Glutamatergic neuron (in vitro differentiated cells): ENCODE measurements around the gene D2HGDH. TPM values are rescaled to one million over a fixed set of nuclear protein-coding genes. Genes with fewer than 3 reads are reported as not detected.
"Not testable (repeated sequence)": the region's sequence is repeated elsewhere in the genome, so short reads cannot be mapped to it uniquely, and the experiment has no call there.

Experiments
- DNase-seq: peaks from one replicate; pipeline ENCODE4 v3.0.0; 2022
- H3K27ac Mint-ChIP-seq: one replicate; pipeline ENCODE4 v1.8.0; 2020; ENCODE audit warnings: mild to moderate bottlenecking, mixed read lengths, inconsistent platforms; ENCODE audit not compliant: unreplicated experiment
- H3K27me3 Mint-ChIP-seq: one replicate; pipeline ENCODE4 v1.8.0; 2020; ENCODE audit warnings: mild to moderate bottlenecking, moderate library complexity, mixed read lengths, inconsistent platforms; ENCODE audit not compliant: unreplicated experiment
- H3K36me3 Mint-ChIP-seq: one replicate; pipeline ENCODE4 v1.8.0; 2020; ENCODE audit warnings: mild to moderate bottlenecking, mixed read lengths, inconsistent platforms; ENCODE audit not compliant: unreplicated experiment
- H3K4me1 Mint-ChIP-seq: one replicate; pipeline ENCODE4 v1.8.0; 2020; ENCODE audit warnings: mild to moderate bottlenecking, low read depth, mixed read lengths, inconsistent platforms; ENCODE audit not compliant: unreplicated experiment
- H3K4me3 Mint-ChIP-seq: one replicate; pipeline ENCODE4 v1.8.0; 2020; ENCODE audit warnings: mild to moderate bottlenecking, mixed read lengths, inconsistent platforms; ENCODE audit not compliant: unreplicated experiment
- H3K9me3 Mint-ChIP-seq: one replicate; pipeline ENCODE4 v1.8.0; 2020; ENCODE audit warnings: mild to moderate bottlenecking, moderate library complexity, mixed read lengths, inconsistent platforms; ENCODE audit not compliant: unreplicated experiment
- CTCF ChIP-seq: fragments of 200-600 bp; sonication (generic); IDR thresholded peaks from one replicate; pipeline ENCODE4 v1.5.0; 2021; ENCODE audit not compliant: partially characterized antibody, unreplicated experiment
- total RNA-seq: library from RNA; stranded (reverse); fragmentation: NEBNext Ultra II Directional; extraction: Animal tissue kit (Norgen Biotek cat#: 25700); gene quantifications from one replicate; pipeline ENCODE4 v1.2.1, GENCODE V29; 2021; ENCODE audit not compliant: unreplicated experiment

D2HGDH gene
- total RNA-seq, 1 donor from 2014 or later = 12.5 TPM

DNA sequence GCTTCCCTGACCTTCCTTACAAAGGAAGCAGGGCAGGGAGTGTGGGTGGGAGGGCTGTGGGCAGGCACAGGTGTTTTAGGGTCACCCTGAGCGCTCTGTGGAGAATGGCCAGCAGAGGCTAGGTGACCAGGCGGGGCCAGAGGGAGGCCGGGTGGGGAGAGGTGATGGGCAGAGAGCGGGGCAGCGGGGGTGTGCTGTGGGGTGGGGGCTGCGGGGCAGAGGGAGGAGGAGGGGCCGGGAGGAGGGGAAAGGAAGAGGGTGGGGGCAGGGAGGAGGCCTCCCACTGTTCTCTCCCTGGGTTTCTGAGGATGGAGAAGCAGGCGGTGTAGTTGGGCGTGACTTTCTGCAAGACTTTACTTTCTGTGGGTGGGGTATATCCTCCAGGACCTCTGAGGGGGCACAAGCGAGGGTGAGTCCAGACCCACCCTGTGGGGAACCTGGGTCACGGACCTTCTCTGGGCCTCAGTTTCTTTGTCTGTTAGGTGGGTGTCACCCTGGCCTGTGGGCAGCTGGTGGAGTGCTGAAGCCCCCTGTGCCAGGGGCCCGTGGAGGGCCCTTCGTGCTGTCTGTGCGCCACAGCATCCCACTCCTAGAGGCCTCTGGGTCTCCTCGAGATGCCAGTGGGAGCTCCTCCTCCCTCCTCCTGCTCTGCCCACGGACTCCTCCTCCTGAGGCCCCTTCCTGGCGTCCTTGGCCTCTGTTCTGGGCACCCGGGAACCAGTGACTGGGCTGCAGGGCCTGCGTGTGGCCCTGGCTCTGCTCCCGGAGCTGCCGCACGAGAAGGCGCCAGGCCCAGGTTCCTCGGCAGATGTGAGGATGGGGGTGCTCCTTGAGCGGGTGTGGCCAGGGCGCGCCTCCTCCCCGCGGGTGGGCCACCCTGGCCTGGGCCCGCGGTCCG, 68.2 kb downstream of the D2HGDH start:
- no peak overlapping the region for H3K27ac Mint-ChIP-seq
- DNase-seq = no peak
- H3K4me1 Mint-ChIP-seq = no peaks in the 10 kb centered on the region

GRCh38 chr2:241803387-241804325, 69.2 kb downstream of the D2HGDH start:
- no peak overlapping the region for H3K4me3 Mint-ChIP-seq
- peaks cover 7% of the 10 kb centered on the region for H3K27me3 Mint-ChIP-seq
- H3K36me3 Mint-ChIP-seq = no peaks in the 10 kb centered on the region
- H3K4me1 Mint-ChIP-seq = peaks cover 4% of the 10 kb centered on the region
- no peak overlapping the region for H3K27ac Mint-ChIP-seq
- TF ChIP-seq CTCF = no peak
- peak; percentile 58 for DNase-seq
- H3K9me3 Mint-ChIP-seq = peaks cover 4% of the 10 kb centered on the region

More for the DNA sequence above, 68.2 kb downstream of the D2HGDH start:
- Mint-ChIP-seq H3K9me3 (peaks cover 3% of the 10 kb centered on the region), H3K36me3 (no peaks in the 10 kb centered on the region), H3K27me3 (peaks cover 2% of the 10 kb centered on the region), H3K4me3 (no peak overlapping the region)
- no peak for TF ChIP-seq CTCF

GRCh38 chr2:241804326-241805229, 70.1 kb downstream of the D2HGDH start:
- Mint-ChIP-seq H3K4me1 (peaks cover 4% of the 10 kb centered on the region), H3K9me3 (peaks cover 8% of the 10 kb centered on the region), H3K4me3 (no peak overlapping the region), H3K36me3 (no peaks in the 10 kb centered on the region), H3K27ac (no peak overlapping the region), H3K27me3 (peaks cover 7% of the 10 kb centered on the region)
- no peak for TF ChIP-seq CTCF
- peak; percentile 37 for DNase-seq

DNA sequence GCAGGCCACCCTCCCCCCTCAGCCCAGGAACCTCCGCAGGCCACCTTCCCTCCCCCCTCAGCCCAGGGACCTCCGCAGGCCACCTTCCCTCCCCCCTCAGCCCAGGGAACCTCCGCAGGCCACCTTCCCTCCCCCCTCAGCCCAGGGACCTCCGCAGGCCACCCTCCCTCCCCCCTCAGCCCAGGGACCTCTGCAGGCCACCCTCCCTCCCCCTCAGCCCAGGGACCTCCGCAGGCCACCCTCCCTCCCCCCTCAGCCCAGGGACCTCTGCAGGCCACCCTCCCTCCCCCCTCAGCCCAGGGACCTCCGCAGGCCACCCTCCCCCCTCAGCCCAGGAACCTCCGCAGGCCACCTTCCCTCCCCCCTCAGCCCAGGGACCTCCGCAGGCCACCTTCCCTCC, 71.8 kb downstream of the D2HGDH start:
- H3K9me3 Mint-ChIP-seq, H3K4me3 Mint-ChIP-seq, DNase-seq, H3K27ac Mint-ChIP-seq, H3K27me3 Mint-ChIP-seq, H3K4me1 Mint-ChIP-seq, H3K36me3 Mint-ChIP-seq: not testable (repeated sequence)
